Fibroblast of the aortic adventitia (primary cell): ENCODE results near the gene PEX14. TPM values are rescaled to one million over a fixed set of nuclear protein-coding genes. Genes with fewer than 3 reads are reported as not detected.

Experiments
- DNase-seq: peaks from one replicate; pipeline ENCODE4 v3.0.0-alpha.2; 2010; ENCODE audit warnings: low read depth
- H3K4me3 ChIP-seq: 2 replicates; pipeline ENCODE4 v1.5.1; 2011; ENCODE audit warnings: low read depth, mild to moderate bottlenecking, control low read depth, low read length, moderate library complexity
- total RNA-seq: library from RNA; depleted of rRNA; stranded (reverse); fragments of >200 nt; gene quantifications from 2 replicates; pipeline ENCODE4 v1.2.3, GENCODE V29; 2012; ENCODE audit warnings: low replicate concordance
- TF ChIP-seq, protein P1 (sequence below): IDR thresholded peaks from 2 replicates; pipeline ENCODE4 v1.5.1; 2011; ENCODE audit warnings: mild to moderate bottlenecking, low read length, control low read depth, inconsistent platforms; ENCODE audit not compliant: insufficient read depth

The PEX14 gene
- total RNA-seq, 1 donor = 12.2 TPM

DNA sequence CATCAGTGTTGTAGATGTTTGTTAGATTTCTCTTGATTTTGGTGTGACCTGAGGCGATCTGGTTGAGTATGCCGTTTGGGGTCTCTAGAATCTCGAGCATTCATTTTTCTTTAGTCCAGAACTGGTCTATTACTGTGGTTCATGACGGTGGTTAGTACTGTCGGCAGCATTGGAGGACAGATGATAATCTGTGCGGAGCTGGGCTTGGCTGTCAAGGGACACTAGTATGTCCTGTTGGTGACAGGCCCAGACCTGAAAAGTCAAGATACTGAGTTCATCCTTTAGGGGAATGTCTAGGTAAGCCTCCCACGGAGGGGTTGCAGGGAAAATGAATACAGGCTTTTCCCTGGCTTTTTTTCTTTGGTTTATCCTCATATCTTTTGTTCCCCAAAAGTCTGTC is 59.8 kb downstream of the PEX14 start:
- TF ChIP-seq, protein P1, sequence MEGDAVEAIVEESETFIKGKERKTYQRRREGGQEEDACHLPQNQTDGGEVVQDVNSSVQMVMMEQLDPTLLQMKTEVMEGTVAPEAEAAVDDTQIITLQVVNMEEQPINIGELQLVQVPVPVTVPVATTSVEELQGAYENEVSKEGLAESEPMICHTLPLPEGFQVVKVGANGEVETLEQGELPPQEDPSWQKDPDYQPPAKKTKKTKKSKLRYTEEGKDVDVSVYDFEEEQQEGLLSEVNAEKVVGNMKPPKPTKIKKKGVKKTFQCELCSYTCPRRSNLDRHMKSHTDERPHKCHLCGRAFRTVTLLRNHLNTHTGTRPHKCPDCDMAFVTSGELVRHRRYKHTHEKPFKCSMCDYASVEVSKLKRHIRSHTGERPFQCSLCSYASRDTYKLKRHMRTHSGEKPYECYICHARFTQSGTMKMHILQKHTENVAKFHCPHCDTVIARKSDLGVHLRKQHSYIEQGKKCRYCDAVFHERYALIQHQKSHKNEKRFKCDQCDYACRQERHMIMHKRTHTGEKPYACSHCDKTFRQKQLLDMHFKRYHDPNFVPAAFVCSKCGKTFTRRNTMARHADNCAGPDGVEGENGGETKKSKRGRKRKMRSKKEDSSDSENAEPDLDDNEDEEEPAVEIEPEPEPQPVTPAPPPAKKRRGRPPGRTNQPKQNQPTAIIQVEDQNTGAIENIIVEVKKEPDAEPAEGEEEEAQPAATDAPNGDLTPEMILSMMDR = no peak
- no peak for DNase-seq
- H3K4me3 ChIP-seq = no peak overlapping the region

DNA sequence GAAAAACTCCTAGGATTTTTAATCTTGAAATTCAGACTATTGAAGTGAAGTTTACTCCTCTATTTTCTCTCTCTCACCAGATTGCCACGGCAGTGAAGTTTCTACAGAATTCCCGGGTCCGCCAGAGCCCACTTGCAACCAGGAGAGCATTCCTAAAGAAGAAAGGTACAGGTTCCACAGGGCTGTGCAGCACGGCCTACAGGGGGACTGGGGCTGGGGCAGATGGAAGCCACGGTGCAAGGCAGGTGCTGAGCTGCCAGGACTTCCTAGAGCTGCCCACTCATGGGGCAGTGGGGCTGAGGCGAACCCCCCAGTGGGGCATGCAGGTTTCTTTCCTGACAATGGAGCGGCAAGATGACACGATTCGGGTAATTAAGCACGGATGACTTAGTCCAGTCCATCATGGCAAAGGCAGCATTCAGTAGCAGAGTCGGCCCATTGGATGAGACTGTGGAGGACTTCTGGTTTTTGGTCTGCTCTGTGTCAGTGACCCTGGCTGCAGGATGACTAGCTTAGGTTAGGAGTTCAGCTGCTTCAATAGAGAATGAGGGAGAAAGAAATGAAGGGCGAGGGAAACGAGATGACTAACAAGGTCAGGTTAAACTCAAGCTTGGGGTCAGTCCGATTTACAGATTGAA is 61.5 kb downstream of the PEX14 start:
- TF ChIP-seq, protein P1 = no peak
- DNase-seq = no peak

GRCh38 chr1:10537082-10537766 is 62.5 kb downstream of the PEX14 start:
- no peak for DNase-seq
- TF ChIP-seq, protein P1 = no peak
- H3K4me3 ChIP-seq = no peak overlapping the region

More for the DNA sequence above, 61.5 kb downstream of the PEX14 start:
- H3K4me3 ChIP-seq = no peak overlapping the region

DNA sequence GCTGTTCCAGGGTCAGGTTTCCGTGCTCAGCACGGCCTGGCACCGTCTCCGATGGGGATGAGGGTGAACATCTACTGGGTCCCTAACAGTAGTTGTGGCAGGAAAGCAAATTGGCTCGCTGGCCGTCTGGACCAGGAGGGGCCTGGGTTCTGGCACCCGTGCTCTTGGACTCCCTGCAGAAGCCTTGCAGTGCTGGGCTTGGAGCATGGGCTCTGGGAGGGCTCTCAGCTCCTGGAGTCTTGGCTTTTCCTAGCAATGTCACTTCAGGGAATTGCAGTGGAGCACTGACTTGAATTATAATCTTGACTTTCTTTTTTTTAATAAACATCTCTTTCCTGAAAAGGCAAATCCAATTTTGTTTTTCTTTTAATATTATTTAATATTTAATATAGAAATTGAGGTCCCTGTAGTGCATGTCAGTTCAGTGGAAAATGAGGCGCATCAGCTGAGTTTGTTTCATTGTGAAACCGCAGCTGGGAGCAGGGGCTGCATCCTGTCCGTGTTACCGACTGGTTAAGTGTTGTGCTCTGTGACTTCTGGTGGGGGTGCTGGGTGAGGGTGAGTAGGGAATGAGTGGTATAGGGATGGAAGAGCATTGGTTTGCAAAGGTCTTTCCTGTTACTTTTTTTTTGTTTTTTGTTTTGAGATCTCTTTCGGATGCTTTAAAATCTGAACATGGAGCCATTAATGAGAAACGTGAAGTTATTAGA is 64.1 kb downstream of the PEX14 start:
- H3K4me3 ChIP-seq = no peak overlapping the region
- TF ChIP-seq, protein P1 = no peak
- DNase-seq = no peak

- peak; percentile 67 for DNase-seq
- TF ChIP-seq, protein P1 = no peak
- no peak overlapping the region for H3K4me3 ChIP-seq
Measured at GRCh38 chr1:10539411-10540043, 64.8 kb downstream of the PEX14 start.

- TF ChIP-seq, protein P1 = no peak
- H3K4me3 ChIP-seq = no peak overlapping the region
- DNase-seq = peak; percentile 30
Measured at GRCh38 chr1:10540277-10541005, 65.7 kb downstream of the PEX14 start.
